ENCODE measurements around the gene PLD3. TPM values are rescaled to one million over a fixed set of nuclear protein-coding genes. Genes with fewer than 3 reads are reported as not detected.

The PLD3 gene
- total RNA-seq, 1 donor from 2014 or later: 173 TPM

DNA sequence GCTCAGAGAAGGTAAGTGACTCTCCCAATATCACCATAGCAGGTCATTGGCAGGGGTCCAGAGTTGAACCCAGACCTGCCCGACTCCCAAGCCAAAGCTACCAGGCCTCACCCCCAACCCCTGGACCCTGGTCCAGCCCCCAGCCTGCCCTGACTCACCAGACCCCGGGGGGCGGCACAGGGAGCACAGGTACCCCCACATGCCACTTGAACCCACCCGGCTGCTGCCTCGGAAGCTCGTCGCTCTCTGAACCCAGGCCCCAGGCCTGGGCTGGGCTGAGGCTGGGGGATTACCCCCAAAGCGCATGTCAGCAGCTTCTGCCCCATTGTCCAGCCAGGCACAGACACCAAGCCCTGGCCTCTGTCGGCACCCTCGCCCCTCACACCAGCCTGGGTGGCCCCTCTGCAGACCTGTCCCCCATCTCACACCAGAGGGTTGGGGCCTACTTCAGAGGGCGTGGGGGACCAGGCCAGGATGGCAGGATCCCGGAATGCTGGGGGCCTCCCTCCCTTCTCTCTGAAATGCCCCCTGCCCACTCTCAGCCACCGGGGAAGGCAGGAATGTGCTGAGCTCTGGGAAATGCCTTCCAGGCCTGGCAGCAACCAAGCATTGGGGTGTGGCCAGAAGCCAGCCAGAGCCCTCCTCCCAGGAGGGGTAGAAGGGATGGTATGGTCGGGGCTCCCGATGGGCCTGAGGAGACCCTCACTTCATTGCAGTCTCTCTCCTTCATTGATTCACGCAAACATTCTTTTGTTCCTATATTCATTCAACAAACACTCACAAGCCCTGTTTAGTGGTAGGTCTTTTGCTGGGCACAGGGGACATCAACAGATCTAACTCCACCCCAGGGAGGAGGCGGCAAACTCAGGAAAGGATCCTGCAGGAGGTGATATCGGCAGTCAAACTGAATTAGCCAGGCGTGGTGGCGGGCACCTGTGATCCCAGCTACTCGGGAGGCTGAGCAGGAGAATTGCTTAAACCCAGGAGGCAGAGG, 66.3 kb downstream of the PLD3 start:
- DNase-seq: no peak

DNA sequence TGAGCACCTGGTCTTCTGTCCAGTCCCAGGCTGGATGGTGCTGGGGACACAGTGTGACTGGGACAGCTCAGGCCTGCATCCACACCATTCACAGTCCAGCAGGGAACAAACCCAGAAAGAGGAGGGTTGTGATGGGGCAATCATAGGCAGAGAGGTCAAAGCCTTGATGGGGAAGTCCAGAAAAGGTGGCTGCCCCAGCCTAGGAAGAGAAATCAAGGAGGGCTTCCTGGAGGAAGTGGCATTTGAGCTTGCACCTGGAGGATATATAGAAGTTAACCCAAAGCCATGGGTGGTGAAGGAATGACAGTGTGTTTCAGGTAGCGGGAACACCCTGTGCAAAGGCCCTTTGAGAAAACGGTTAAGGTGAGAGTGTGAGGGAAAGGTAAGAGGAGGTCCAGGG, 67.3 kb downstream of the PLD3 start:
- DNase-seq: no peak

DNA sequence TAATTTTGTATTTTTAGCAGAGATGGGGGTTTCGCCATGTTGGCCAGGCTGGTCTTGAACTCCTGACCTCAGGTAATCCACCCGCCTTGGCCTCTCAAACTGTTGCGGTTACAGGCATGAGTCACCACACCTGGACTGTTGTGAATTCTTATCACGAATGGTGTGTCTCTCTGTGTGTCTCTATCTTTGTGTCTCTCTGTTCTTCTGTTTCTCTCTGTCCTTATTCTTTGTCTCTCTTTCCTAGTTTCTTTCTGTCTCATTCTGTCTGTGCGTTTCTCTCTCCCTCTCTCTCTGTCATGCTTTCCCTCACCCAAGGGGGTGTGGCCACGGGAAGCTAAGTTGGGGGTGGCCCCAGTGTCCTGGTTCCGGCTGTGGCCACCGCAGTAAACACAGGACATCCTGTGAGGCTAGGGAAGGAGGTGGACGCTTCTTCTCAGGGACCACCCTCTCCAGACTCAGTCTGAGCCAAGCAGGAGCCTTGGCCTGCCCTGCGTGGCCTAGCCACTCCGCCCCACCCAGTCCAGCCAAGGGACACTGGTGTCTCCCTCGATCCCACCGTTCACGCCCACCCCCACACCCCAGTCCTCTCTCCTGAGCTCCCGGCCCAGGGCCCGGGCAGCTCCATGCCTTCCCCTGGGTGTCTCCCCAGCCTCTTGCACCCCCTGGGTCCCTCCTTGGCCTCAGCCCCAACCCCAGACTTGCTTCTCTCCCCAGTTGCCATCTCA, 68.6 kb downstream of the PLD3 start:
- DNase-seq: peak; percentile 48

DNA sequence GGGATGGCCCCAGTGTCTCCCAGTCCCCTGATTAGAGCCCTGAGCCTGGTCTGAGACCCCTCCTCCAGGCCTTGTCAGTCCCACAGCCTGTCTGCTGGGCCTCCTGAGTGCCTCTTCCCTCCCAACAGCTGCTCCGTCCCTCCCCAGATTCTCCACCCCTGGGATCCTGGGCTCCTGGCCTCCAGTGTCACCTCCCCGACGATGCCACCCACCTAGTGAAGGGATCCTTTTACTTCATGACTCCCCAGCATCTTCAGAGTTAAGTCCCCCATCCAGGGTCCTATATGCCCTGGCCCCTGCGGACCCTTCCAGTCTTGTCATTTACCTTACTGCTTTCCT, 69.1 kb downstream of the PLD3 start:
- no peak for DNase-seq

DNA sequence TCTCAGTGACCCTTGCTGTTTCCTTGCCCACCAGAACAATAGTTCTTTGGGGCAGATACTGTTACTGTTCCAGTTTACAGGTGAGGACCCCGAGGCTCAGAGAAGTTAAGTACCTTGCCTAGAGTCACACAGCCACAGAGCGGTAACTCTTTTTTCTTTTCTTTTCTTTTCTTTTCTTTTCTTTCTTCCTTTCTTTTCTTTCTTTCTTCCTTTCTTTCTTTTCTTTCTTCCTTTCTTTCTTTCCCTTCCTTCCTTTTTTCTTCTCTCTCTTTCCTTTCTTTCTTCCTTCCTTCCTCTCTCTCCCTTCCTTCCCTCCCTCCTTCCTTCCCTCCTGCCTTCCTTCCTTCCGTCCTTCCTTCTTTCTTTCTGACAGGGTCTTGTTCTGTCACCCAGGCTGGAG, 69.5 kb downstream of the PLD3 start:
- DNase-seq: no peak

DNA sequence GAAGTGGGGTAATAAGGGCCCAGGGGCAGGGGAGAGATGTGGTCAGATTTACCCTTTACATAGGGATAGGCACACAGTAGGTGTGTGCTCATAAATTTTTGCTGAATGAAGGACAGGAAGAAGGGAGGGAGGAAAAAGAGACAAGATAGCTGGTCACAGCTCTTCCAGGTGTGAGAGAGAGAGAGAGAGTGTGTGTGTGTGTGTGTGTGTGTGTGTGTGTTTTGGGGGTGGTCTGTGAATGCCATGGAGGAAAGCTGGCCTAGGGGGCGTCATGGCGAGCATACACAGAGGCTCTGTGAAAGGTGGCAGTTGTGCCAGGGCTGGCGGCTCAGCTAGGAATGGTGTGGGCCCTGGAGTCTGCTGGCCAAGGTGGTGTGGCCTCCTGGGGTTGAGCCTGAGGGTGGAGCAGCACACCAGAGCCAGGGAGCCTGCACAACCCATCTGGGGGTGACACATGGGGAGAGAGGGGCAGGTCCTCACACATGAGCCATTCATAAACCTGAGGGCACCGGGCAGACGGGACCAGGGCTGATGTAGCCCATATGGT, 70.6 kb downstream of the PLD3 start:
- DNase-seq: no peak

DNA sequence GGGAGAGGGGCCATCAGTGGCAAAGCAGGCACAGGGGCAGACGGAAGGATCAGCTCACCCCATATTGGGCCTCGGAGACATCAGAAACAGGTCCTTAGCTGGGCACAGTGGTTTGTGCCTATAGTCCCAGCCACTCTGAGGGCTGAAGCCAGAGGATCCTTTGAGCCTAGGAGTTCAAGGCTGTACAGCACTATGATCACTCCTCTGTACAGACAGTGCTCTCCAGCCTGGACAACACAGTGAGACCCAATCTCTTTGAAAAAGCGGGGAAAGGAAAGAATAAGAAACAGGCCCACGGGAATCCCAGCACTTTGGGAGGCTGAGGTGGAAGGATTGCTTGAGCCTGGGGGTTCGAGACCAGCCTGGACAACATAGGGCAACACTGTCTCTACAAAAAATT, 71.3 kb downstream of the PLD3 start:
- no peak for DNase-seq

DNA sequence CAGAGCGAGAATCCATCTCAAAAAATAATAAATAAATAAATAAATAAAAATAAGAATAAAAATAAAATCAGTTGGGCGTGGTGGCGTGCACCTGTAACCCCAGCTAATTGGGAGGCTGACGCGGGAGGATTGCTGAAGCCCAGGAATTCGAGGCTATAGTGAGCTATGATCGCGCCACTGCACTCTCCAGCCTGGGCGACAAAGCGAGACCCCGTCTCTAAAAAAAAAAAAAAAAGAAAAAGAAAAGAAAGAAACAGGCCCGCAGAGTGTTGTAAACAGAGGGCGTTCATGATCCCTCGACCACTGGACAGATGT, 71.9 kb downstream of the PLD3 start:
- no peak for DNase-seq

DNA sequence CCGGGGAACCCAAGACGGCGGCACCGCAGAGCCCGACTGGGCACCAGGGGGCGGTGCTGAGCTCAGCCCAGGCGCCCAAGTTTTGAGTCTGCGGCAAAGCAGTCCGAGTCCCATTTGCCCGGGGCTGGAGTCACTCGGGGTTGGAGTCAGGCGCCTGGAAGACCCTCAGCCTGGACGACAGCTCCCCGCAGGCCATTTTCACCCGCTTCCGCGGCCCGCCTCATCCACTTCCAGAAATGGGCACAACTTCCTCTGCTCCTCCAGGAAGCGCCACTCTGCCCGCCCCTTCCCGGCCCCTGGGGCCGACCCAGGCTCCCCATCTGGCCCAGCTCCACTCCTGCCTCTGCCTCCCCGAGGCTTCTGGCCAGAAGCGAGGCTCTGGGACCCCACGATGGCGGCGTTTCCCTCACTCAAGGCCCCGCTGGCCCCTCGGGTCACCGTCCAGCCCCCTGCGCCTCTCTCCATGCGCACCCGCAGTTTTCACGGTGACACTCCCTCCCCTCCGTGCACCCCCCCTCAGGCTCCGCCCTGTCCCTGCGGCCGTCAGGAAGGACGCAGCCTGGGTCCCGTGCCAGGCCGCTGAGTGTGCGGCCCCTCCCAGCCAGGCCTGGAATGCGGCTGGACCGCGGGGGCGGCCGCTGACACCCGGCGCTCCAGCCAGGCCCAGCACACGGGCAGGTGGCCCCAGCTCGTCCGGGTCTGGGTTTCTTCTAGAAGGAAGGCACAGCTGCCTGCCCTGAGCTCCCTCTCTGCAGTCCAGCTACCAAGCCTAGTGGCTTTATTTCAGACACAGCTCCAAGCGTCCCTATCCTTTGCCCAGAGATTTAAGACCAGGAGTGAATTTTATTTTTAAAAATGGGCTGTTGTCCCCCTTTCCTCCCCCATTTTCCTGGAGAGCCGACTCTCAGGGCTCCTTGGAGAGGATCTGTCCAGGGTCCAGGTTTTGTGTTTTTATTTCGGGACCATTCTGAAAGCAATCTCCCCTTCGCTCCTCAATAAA, 72.6 kb downstream of the PLD3 start:
- DNase-seq: peak; percentile 94

DNA sequence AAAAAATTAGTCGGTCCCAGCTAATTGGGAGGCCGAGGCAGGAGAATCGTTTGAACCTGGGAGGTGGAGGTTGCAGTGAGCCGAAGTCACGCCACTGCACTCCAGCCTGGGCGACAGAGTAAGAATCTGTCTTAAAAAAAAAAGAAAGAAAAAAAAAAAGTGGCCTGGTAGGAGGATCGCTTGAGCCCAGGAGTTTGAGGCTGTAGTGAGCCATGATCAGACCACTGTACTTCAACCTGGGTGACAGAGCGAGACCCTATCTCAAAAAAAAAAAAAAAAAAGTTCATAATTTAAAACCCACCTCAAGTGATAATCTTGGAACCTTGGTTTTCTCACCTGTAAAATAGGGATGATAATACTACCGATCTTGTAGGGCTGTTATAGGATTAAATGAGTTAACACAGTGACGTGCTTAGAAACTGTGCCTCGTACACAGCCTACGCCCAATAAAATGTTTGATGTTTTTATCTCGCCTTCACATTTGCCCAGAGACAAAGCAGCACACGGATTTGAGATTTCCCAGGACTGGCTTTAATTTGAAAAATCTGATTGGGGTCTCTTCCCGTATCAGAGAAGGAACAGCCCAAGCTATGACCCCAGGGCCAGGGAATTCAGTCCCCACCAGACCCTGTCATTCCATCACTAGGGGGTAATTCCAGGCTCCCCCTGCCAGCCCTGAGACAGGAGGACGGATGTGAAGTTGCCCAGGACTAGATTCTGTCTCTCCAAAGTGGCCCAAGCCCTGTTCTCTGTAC, 73.7 kb downstream of the PLD3 start:
- DNase-seq: no peak

DNA sequence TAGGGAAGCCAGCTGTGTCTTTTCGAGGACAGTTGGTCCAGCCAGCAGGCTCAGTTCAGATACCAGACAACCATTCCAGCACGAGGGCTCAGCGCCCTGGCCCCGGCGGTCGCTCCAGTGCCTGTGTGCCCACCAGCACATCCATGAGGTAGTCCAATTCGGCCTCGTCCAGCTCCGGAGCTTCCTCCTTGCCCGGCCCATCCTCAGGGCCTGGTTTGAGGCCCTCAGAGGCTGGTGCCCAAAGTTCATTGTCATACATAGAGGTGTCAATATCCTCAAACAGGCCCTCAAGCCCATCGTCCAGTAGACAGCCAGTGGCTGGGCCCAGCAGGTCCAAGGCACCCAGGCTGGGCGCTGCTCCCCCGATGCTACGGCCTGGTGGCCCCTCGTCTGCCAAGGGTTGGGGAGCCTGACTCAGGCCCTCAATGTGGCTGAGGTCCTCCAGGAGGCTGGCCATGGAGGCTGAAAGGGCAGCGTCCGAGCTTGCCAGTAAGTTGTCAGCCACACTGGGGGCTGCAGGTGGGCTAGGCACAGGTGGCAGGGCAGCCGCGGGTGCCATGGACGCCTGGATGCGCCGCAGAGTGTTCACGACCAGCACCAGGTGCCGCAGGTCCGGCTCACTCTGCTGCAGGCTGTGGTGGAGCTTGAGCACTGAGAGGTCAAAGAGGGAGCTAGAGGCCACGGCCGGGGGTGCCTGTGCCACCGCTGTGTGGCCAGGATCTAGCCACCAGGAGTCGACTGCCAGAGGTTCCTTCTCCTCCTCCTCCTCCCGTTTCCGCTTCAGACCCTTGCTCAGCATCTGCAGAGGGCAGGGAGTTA, 74.5 kb downstream of the PLD3 start:
- DNase-seq: no peak

DNA sequence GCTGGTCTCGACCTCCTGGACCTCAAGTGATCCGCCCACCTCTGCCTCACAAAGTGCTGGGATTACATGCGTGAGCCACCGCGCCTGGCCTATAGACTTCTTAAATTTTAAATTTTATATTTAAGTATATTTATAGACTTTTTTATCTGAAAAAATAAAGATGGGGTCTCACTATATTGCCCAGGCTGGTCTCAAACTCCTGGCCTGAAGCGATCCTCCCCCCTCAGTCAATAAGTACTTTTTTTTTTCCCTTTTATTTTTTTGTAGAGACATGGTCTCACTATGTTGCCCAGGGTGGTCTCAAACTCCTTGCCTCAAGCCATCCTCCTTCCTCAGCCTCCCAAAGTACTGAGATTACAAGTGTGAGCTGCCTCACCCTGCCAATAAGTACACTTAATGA, 75.4 kb downstream of the PLD3 start:
- no peak for DNase-seq

DNA sequence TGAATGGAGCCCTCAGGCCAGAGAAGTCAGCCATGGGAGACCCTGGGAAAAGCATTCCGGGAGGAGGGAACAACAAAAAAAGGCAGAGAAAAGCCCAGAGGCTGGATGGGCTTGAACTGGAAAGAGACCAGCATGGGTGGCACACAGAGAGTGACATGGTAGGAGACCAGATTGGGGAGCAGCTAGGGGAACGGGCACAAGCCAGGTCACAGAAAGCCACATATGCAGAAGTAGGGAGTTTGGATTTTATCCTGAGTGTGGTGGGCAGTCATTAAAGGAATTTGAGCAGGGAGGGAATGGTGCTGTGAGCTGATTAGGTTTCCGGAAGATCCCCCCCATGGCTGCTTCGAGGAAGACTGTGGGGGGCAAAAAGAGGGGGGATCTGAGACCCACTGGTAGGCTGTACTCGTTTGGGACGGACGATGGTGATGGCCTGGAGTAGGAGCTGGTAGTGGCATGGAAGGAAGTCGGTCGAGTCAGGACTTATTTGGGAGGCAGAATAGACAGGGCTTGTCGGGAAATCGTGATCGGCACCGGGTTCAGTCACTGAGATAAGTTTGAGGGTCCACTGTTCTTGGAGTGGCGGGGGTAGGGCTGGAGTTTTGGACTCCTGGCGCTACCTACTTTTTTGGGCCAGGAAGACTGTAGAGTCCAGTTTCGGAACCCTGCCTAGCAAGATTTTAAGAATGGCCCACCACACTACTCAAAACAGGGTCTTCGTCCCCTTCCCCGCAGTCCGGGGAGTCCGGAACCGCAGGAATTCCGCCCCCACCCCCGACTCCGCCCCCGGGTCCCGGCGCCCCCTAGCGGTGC, 76.3 kb downstream of the PLD3 start:
- DNase-seq: peak; percentile 41

DNA sequence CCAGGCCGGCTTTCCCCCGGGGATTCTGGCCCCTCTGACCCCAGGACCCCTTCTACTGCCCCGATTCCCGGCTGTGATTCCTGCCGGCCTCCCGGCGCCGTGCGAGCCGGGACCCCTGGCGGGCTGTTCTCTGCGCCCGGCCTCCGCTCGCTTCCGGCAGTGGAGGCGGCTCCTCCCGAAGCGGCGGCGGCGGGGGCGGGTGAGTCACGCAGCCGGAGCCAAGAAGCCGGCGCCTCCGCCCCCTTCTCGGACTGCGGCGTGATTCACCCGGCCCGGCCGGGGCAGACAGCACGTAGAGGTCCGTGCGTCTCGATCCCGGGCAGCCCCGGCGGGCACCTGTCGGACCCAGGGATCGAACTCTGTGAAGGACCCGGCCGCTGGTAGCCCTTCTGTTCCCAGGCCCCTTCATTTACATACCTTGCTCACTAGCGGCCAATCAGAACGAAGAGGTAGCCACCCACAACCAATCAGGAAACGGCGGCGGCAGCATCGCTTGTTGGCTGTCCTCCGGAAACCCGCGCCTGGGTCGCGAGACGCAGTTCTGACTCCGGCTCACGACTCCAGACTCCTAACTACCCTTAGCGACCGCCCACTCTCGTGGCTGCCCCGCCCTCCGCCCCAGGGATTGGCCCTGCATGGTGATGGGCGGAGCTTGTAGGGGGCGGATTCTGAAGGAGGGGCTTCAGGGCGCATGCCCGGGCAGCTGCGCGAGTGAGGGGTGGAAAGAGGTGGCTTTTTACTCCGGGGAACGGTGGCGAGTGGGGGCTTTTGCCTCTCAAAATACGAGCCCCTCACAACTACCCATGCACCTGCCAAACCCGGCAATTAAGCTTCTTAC, 77.2 kb downstream of the PLD3 start, which contains the start of gene SERTAD1:
Gene SERTAD1 (minus strand): TSS at position 543 of the 838 bp plus-strand sequence. CDS start 2,446 bp downstream, outside the sequence.
- peak; percentile 100 for DNase-seq
